Suprapubic skin (tissue), 3 donors: ENCODE measurements around the gene CDC42SE2.

ENCODE experiments used
- CTCF ChIP-seq, 2 donors: fragments of 200-600 bp in 1 of 2; fragments of 450-650 bp in 1 of 2; sonication (generic) in 1 of 2; IDR thresholded peaks; one replicate each; pipeline ENCODE4 v1.5.1; 2016 to 2019; ENCODE audit warnings: antibody characterized with exemption in 2 of 2, mild to moderate bottlenecking in 1 of 2, moderate library complexity in 1 of 2
- POLR2A ChIP-seq, 2 donors: fragments of 450-650 bp; IDR thresholded peaks; one replicate each; pipeline ENCODE4 v1.6.1; 2017; ENCODE audit warnings: antibody characterized with exemption in 2 of 2, mild to moderate bottlenecking in 2 of 2, moderate library complexity in 2 of 2

GRCh38 chr5:131419877-131420276 lies 156.0 kb downstream of the CDC42SE2 start:
- TF ChIP-seq CTCF (IDR thresholded peaks at IDR 0.05) (no peak), POLR2A (IDR thresholded peaks at IDR 0.05) (no peak)
